A549 (cell line): ENCODE data around the gene SF1.

ENCODE experiments used
- BHLHE40 ChIP-seq: IDR thresholded peaks from 2 replicates; pipeline ENCODE4 v1.6.1; 2012; ENCODE audit warnings: low read depth, low read length, inconsistent platforms
- CTCF ChIP-seq: fragments of >200 bp; sonication (Bioruptor Twin); formaldehyde crosslinking; IDR thresholded peaks from 3 replicates; pipeline ENCODE4 v1.5.1; 2016
- EP300 ChIP-seq, 2 experiments: fragments of >200 bp; sonication (Bioruptor Twin); formaldehyde crosslinking; IDR thresholded peaks; 2 replicates in 1 of 2; 3 replicates in 1 of 2; pipeline ENCODE4 v1.6.1; 2016 to 2017
- HDAC2 ChIP-seq: fragments of 200-600 bp; sonication (generic); IDR thresholded peaks from 2 replicates; pipeline ENCODE4 v1.6.1; 2016
- JUN ChIP-seq, 2 experiments: fragments of >200 bp; sonication (Bioruptor Twin); formaldehyde crosslinking; IDR thresholded peaks; 2 replicates in 1 of 2; 3 replicates in 1 of 2; pipeline ENCODE4 v1.6.1; 2016 to 2017
- KDM1A ChIP-seq: fragments of 200-600 bp; sonication (generic); IDR thresholded peaks from 2 replicates; pipeline ENCODE4 v1.6.1; 2016; ENCODE audit warnings: low read depth, mild to moderate bottlenecking
- NFE2L2 ChIP-seq: fragments of 150-350 bp; conservative IDR thresholded peaks from 2 replicates; pipeline ENCODE4 v1.6.1; 2014; ENCODE audit warnings: low read length
- RCOR1 ChIP-seq: fragments of 150-350 bp; IDR thresholded peaks from 2 replicates; pipeline ENCODE4 v1.6.1; 2014; ENCODE audit warnings: antibody characterized with exemption, low read length, low read depth
- REST ChIP-seq: fragments of 200-600 bp; sonication (generic); IDR thresholded peaks from 2 replicates; pipeline ENCODE4 v1.6.1; 2016; ENCODE audit warnings: antibody characterized with exemption, mild to moderate bottlenecking, moderate library complexity
- SREBF2 ChIP-seq: fragments of 450-650 bp; IDR thresholded peaks from 2 replicates; pipeline ENCODE4 v1.6.1; 2014; ENCODE audit warnings: mild to moderate bottlenecking, moderate library complexity

GRCh38 chr11:64766881-64767280 is 11.5 kb downstream of the SF1 start:
- TF ChIP-seq HDAC2 = no peak
- no peak for TF ChIP-seq KDM1A
- TF ChIP-seq REST = no peak
- no peak for TF ChIP-seq SREBF2
- no peak for TF ChIP-seq EP300 (IDR thresholded peaks at IDR 0.05)
- TF ChIP-seq CTCF = no peak
- TF ChIP-seq NFE2L2 = no peak
- TF ChIP-seq JUN (IDR thresholded peaks at IDR 0.05) = no peak
- no peak for TF ChIP-seq RCOR1
- TF ChIP-seq BHLHE40 = no peak
